A549 treated with Hydrocortisone at 1 μM for 4 hours (cell line): ENCODE results near the gene PSIP1. TPM values are rescaled to one million over a fixed set of nuclear protein-coding genes. Genes with fewer than 3 reads are reported as not detected.

Source experiments
- total RNA-seq: library from RNA; stranded (reverse); fragments of 200-300 nt; extraction: Qiagen RNA extraction; gene quantifications from 5 replicates; pipeline ENCODE4 v1.2.3, GENCODE V29; 2022

The PSIP1 gene
- total RNA-seq, result 44.1 to 57.2 TPM (median 51.4 TPM) in 5 replicates

DNA sequence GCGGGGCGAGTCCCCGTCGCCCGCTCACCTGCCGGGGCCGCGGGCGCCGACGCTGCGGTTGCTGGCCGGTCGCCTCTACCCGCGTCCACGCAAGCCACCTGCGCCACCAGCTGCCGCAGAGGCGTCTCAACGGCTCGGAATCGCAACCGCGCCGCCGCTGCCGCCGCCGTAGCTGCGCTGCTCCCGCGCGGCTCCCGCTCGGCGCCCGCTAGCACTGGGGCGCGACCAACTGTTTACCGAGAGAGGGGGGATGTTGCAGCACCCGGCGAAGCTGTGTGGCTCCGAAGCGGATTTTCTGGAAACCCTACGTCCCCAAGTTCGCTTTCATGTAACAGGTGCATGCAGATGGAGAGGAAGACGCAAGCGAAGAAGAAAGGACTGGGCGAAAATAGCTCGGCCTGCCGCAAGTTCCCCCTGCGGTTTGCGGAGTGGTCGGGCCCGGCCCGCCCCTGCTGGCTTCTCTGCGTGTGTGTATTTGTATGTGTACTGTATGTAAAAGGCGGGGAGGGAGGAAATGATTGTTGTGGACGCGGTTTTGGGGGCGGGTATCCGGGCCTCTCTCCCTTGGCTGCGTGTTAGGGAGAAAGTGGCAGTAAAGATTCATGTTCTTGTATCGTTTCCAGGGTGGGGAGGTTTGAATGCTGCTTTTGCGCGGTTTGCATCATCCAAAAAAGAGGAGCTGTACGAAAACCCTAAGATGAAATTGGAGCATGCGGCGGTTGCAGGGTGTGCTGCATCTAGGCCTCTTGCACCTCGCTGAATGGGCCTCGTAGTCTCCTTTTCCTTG is at the start of gene PSIP1:
Gene PSIP1, minus strand, starts transcription at position 182 of the 787 bp plus-strand sequence. CDS start 782 bp downstream, outside the sequence.

DNA sequence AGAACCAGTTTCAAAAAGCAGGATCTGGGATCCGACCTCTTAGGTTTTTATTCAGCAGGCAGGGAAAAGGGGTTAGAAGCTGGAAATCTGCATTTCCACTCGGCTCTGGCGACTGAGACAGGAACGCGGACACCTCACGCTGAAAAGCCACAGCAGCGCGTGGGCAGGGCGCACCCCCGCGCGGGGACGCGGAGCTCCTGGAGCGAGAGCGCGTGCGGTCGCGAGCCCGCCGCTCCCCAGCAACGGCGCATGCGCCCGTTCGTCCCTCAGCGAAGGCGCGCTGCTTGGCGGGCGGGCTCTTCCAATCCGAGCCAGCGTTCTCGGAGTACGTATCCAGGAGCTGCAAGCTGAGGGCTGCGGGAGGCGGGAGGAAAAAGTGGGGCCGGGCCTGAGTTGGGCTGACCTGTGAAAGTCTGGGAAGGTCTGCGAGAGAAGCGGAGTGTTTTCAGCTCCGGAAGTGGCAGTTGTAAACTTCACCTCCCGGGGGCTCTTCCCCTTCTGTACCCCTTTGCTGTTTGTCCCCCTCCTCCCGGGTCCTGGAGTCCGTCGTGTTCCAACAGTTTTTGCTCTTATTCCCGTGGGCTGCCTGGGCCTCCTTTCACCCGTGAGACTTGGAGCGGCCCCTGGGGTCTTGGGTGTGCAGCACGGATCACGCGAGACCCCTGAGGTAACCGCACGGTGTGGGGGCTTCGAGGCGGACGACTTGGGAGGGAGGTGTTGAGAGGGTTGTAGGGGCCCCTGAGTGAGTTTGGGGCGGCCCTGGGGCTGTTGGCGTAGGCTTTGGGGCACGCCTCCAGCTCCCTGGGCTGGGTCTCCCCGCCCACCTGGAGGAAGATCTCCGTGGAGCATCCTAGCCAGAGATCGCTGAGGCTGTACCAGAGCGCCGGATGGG is 42.1 kb upstream of the PSIP1 start, which contains the start of gene CCDC171:
Gene CCDC171, plus strand, starts transcription at position 408 of the 892 bp plus-strand sequence. CDS start 11,046 bp downstream, outside the sequence.

DNA sequence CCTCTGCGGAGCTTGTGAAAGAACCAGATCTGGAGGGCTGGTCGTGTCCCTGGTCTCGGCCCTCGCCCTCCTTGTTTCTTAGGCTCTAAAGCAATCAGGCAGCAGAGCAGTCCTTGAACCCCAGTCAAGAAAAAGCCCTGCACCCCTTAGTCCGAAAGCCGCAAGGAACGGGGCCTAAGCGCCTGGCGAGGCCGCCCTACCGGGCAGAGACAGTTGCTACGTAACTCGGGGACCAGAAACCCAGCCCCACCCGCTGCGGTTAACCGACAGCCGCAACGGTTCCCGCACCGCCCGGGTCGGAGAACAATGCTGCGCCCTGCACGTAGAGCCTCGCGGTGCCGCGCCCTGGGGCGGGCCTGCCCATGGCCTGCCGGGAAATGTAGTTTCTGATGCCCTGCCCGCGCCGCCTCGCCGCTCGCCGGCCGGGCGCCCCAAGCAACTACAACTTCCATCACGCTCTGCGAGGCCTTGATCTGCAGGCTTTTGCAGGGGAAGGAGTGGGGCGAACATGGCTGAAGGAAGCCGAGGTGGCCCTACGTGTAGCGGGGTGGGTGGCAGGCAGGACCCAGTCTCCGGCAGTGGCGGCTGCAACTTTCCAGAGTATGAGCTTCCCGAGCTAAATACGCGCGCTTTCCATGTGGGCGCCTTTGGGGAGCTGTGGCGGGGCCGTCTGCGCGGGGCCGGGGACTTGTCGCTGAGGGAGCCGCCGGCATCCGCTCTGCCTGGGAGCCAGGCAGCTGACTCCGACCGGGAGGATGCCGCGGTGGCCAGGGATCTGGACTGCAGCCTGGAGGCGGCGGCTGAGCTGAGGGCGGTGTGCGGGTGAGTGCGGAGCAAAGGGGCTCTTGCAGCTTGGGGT is 88.2 kb downstream of the PSIP1 start, which contains the start of gene SNAPC3:
Gene SNAPC3, plus strand, starts transcription at position 505 of the 859 bp plus-strand sequence. Its CDS starts 4 bp downstream, at position 509.

Other genes with a start within 250 kb of the PSIP1 start
- gene TTC39B, start 203.8 kb downstream of the PSIP1 start, total RNA-seq, result 0.70 to 1.9 TPM (median 1.4 TPM) in 5 replicates
- gene SNAPC3, start 88.1 kb downstream of the PSIP1 start, total RNA-seq, result 14.9 to 20.0 TPM (median 18.3 TPM) in 5 replicates
- gene CCDC171, start 42.1 kb upstream of the PSIP1 start, total RNA-seq, result 0.28 to 0.53 TPM (median 0.37 TPM) in 5 replicates